ENCODE results near the gene FAM171A1. TPM values are rescaled to one million over a fixed set of nuclear protein-coding genes. Genes with fewer than 3 reads are reported as not detected.

Gene FAM171A1
- total and polyA plus RNA-seq, 2 donors (not counting 1 experiment from before 2014, with no cell fraction given), result 8.8 to 10.3 TPM

GRCh38 chr10:15324611-15325010 is 46.5 kb downstream of the FAM171A1 start:
- Histone ChIP-seq H4K20me1 (ENCODE audit: control insufficient read depth, extremely low read depth, insufficient read depth, low read length) (no peaks in the 10 kb centered on the region), H3K27ac (ENCODE audit: insufficient read depth, low read length) (no peak overlapping the region)
- peak in 1 of 2 donors; percentile 83 for DNase-seq (ENCODE audit: low read depth in 2 of 2)

GRCh38 chr10:15324113-15324512 is 47.0 kb downstream of the FAM171A1 start:
- H3K4me2 ChIP-seq (ENCODE audit: extremely low read depth, insufficient read depth, low read length), result no peak overlapping the region
- H3K36me3 ChIP-seq (ENCODE audit: control insufficient read depth, insufficient read depth, low read length), result no peaks in the 10 kb centered on the region
- H3K9ac ChIP-seq (ENCODE audit: insufficient read depth, low read length), result no peak overlapping the region
- TF ChIP-seq CTCF (conservative IDR thresholded peaks at IDR 0.05 in 1 of 2, IDR thresholded peaks at IDR 0.05 in 1 of 2; ENCODE audit: low read depth in 1 of 2, low read length in 2 of 2) (no peak), EZH2 (IDR thresholded peaks at IDR 0.05; ENCODE audit: low read length, missing control alignments) (no peak)
- H3K4me1 ChIP-seq (ENCODE audit: control insufficient read depth, extremely low read depth, insufficient read depth, low read length), result peaks cover 5% of the 10 kb centered on the region
- H3K27ac ChIP-seq (ENCODE audit: insufficient read depth, low read length), result no peak overlapping the region
- no peak overlapping the region for H3K4me3 ChIP-seq (replicated peaks in 1 of 4; ENCODE audit: control extremely low read depth in 1 of 4, insufficient read depth in 1 of 4, low read depth in 3 of 4, low read length in 4 of 4)
- H3K27me3 ChIP-seq (ENCODE audit: control insufficient read depth, insufficient read depth, low read length), result no peaks in the 10 kb centered on the region
- no peak for DNase-seq (ENCODE audit: low read depth in 2 of 2)
- H3K79me2 ChIP-seq (ENCODE audit: control insufficient read depth, insufficient read depth, low read length), result no peaks in the 10 kb centered on the region
- H3K9me3 ChIP-seq (ENCODE audit: control insufficient read depth, insufficient read depth, low read depth, low read length), result no peaks in the 10 kb centered on the region
- H4K20me1 ChIP-seq (ENCODE audit: control insufficient read depth, extremely low read depth, insufficient read depth, low read length), result no peaks in the 10 kb centered on the region
- no peak overlapping the region for H2AFZ ChIP-seq (ENCODE audit: low read length)

More at GRCh38 chr10:15324611-15325010, 46.5 kb downstream of the FAM171A1 start:
- H3K36me3 ChIP-seq (ENCODE audit: control insufficient read depth, insufficient read depth, low read length), result no peaks in the 10 kb centered on the region
- TF ChIP-seq CTCF (conservative IDR thresholded peaks at IDR 0.05 in 1 of 2, IDR thresholded peaks at IDR 0.05 in 1 of 2; ENCODE audit: low read depth in 1 of 2, low read length in 2 of 2) (no peak), EZH2 (IDR thresholded peaks at IDR 0.05; ENCODE audit: low read length, missing control alignments) (no peak)
- H3K79me2 ChIP-seq (ENCODE audit: control insufficient read depth, insufficient read depth, low read length), result no peaks in the 10 kb centered on the region
- H2AFZ ChIP-seq (ENCODE audit: low read length), result no peak overlapping the region
- H3K4me2 ChIP-seq (ENCODE audit: extremely low read depth, insufficient read depth, low read length), result no peak overlapping the region
- no peak overlapping the region for H3K9ac ChIP-seq (ENCODE audit: insufficient read depth, low read length)
- H3K4me1 ChIP-seq (ENCODE audit: control insufficient read depth, extremely low read depth, insufficient read depth, low read length), result peaks cover 5% of the 10 kb centered on the region
- H3K9me3 ChIP-seq (ENCODE audit: control insufficient read depth, insufficient read depth, low read depth, low read length), result no peaks in the 10 kb centered on the region
- no peak overlapping the region for H3K4me3 ChIP-seq (replicated peaks in 1 of 4; ENCODE audit: control extremely low read depth in 1 of 4, insufficient read depth in 1 of 4, low read depth in 3 of 4, low read length in 4 of 4)
- H3K27me3 ChIP-seq (ENCODE audit: control insufficient read depth, insufficient read depth, low read length), result no peaks in the 10 kb centered on the region

- Histone ChIP-seq H3K4me3 (replicated peaks in 1 of 4; ENCODE audit: control extremely low read depth in 1 of 4, insufficient read depth in 1 of 4, low read depth in 3 of 4, low read length in 4 of 4) (no peak overlapping the region), H3K27me3 (ENCODE audit: control insufficient read depth, insufficient read depth, low read length) (no peaks in the 10 kb centered on the region), H3K79me2 (ENCODE audit: control insufficient read depth, insufficient read depth, low read length) (no peaks in the 10 kb centered on the region), H3K4me2 (ENCODE audit: extremely low read depth, insufficient read depth, low read length) (peak overlapping the region; percentile 38), H3K36me3 (ENCODE audit: control insufficient read depth, insufficient read depth, low read length) (no peaks in the 10 kb centered on the region), H3K4me1 (ENCODE audit: control insufficient read depth, extremely low read depth, insufficient read depth, low read length) (peaks cover 5% of the 10 kb centered on the region), H3K9ac (ENCODE audit: insufficient read depth, low read length) (no peak overlapping the region), H4K20me1 (ENCODE audit: control insufficient read depth, extremely low read depth, insufficient read depth, low read length) (no peaks in the 10 kb centered on the region), H2AFZ (ENCODE audit: low read length) (no peak overlapping the region), H3K9me3 (ENCODE audit: control insufficient read depth, insufficient read depth, low read depth, low read length) (no peaks in the 10 kb centered on the region), H3K27ac (ENCODE audit: insufficient read depth, low read length) (no peak overlapping the region)
- no peak for TF ChIP-seq EZH2 (IDR thresholded peaks at IDR 0.05; ENCODE audit: low read length, missing control alignments)
- TF ChIP-seq CTCF (conservative IDR thresholded peaks at IDR 0.05 in 1 of 2, IDR thresholded peaks at IDR 0.05 in 1 of 2; ENCODE audit: low read depth in 1 of 2, low read length in 2 of 2), result no peak
- no peak for DNase-seq (ENCODE audit: low read depth in 2 of 2)
Measured at GRCh38 chr10:15322356-15322755, 48.7 kb downstream of the FAM171A1 start.

Measured in fibroblast of lung (primary cell).